HEK293 (cell line): ENCODE data around the gene CACNA1C.

Experiments used
- CTCF ChIA-PET: fragments of 350-600 bp; formaldehyde crosslinking; extraction: SDS; loops from one replicate; lab custom pipeline; 2021; ENCODE audit warnings: antibody characterized with exemption; lab: Yijun Ruan, JAX
- POLR2A ChIA-PET: fragments of 300-600 bp; formaldehyde crosslinking; extraction: SDS; loops from one replicate; lab custom pipeline; 2020; ENCODE audit warnings: antibody characterized with exemption, inconsistent platforms; lab: Yijun Ruan, JAX
- H3K27ac ChIP-seq: fragments of 200-500 bp; sonication (Bioruptor generic); 2 replicates; pipeline ENCODE4 v1.5.1; 2014; ENCODE audit warnings: low read depth, low read length, control low read depth, inconsistent platforms; ENCODE audit errors: extremely low read depth
- H3K36me3 ChIP-seq, 2 experiments: fragments of 200-500 bp in 1 of 2; sonication (Bioruptor generic) in 1 of 2; 1 replicate in 1 of 2; 2 replicates in 1 of 2; pipeline ENCODE4 v1.5.1; 2014 to 2017; ENCODE audit warnings: inconsistent platforms in 2 of 2, low read length in 2 of 2; ENCODE audit not compliant: control insufficient read depth in 2 of 2, insufficient read depth in 1 of 2
- H3K4me1 ChIP-seq: fragments of 200-500 bp; sonication (Bioruptor generic); 2 replicates; pipeline ENCODE4 v1.5.1; 2014; ENCODE audit warnings: mild to moderate bottlenecking, low read length, inconsistent platforms; ENCODE audit not compliant: control insufficient read depth, insufficient read depth
- H3K4me3 ChIP-seq: 2 replicates; pipeline ENCODE4 v1.5.1; 2011; ENCODE audit warnings: low read depth, mild to moderate bottlenecking, control low read depth, low read length, moderate library complexity
- H3K9me3 ChIP-seq: fragments of 200-500 bp; sonication (Bioruptor generic); 2 replicates; pipeline ENCODE4 v1.5.1; 2014; ENCODE audit warnings: low read depth, low read length, inconsistent platforms; ENCODE audit not compliant: control insufficient read depth, insufficient read depth
- GLIS1 ChIP-seq: fragments of 450-650 bp; formaldehyde crosslinking; IDR thresholded peaks from 2 replicates; pipeline ENCODE4 v1.5.1; 2016; ENCODE audit warnings: missing biosample characterization, missing genetic modification characterization
- MYNN ChIP-seq: fragments of 450-650 bp; formaldehyde crosslinking; IDR thresholded peaks from 2 replicates; pipeline ENCODE4 v1.5.1; 2016; ENCODE audit warnings: missing biosample characterization, missing genetic modification characterization, borderline replicate concordance
- PRDM6 ChIP-seq: fragments of 450-650 bp; formaldehyde crosslinking; IDR thresholded peaks from 2 replicates; pipeline ENCODE4 v1.5.1; 2017; ENCODE audit warnings: missing biosample characterization, missing genetic modification characterization
- REST ChIP-seq: fragments of 450-650 bp; formaldehyde crosslinking; IDR thresholded peaks from 2 replicates; pipeline ENCODE4 v1.5.1; 2016; ENCODE audit warnings: missing biosample characterization, missing genetic modification characterization
- SALL2 ChIP-seq: fragments of 450-650 bp; formaldehyde crosslinking; IDR thresholded peaks from 2 replicates; pipeline ENCODE4 v1.5.0; 2017; ENCODE audit warnings: missing biosample characterization, mild to moderate bottlenecking, missing genetic modification characterization, borderline replicate concordance
- SP2 ChIP-seq: fragments of 450-650 bp; formaldehyde crosslinking; IDR thresholded peaks from 2 replicates; pipeline ENCODE4 v1.5.1; 2016; ENCODE audit warnings: missing biosample characterization, missing genetic modification characterization
- YY1 ChIP-seq: fragments of 450-650 bp; formaldehyde crosslinking; IDR thresholded peaks from 2 replicates; pipeline ENCODE4 v1.5.1; 2018; ENCODE audit warnings: missing biosample characterization, missing genetic modification characterization
- ZEB2 ChIP-seq: fragments of 450-650 bp; formaldehyde crosslinking; IDR thresholded peaks from 2 replicates; pipeline ENCODE4 v1.5.1; 2016; ENCODE audit warnings: missing biosample characterization, missing genetic modification characterization
- ZFP69B ChIP-seq: fragments of 450-650 bp; formaldehyde crosslinking; IDR thresholded peaks from 2 replicates; pipeline ENCODE4 v1.5.1; 2016; ENCODE audit warnings: missing biosample characterization, missing genetic modification characterization
- ZNF169 ChIP-seq: fragments of 450-650 bp; formaldehyde crosslinking; IDR thresholded peaks from 2 replicates; pipeline ENCODE4 v1.5.1; 2016; ENCODE audit warnings: missing biosample characterization, missing genetic modification characterization
- ZNF202 ChIP-seq: fragments of 450-650 bp; formaldehyde crosslinking; IDR thresholded peaks from 2 replicates; pipeline ENCODE4 v1.5.1; 2016; ENCODE audit warnings: missing biosample characterization, missing genetic modification characterization, borderline replicate concordance
- ZNF23 ChIP-seq: fragments of 450-650 bp; formaldehyde crosslinking; IDR thresholded peaks from 2 replicates; pipeline ENCODE4 v1.5.1; 2016; ENCODE audit warnings: missing biosample characterization, missing genetic modification characterization, borderline replicate concordance
- ZNF248 ChIP-seq: fragments of 450-650 bp; formaldehyde crosslinking; IDR thresholded peaks from 2 replicates; pipeline ENCODE4 v1.5.1; 2017; ENCODE audit warnings: missing biosample characterization, missing genetic modification characterization
- ZNF394 ChIP-seq: fragments of 450-650 bp; formaldehyde crosslinking; IDR thresholded peaks from 2 replicates; pipeline ENCODE4 v1.5.1; 2016; ENCODE audit warnings: missing biosample characterization, missing genetic modification characterization, mild to moderate bottlenecking, moderate library complexity, borderline replicate concordance
- ZNF560 ChIP-seq: fragments of 450-650 bp; formaldehyde crosslinking; IDR thresholded peaks from 2 replicates; pipeline ENCODE4 v1.5.1; 2017; ENCODE audit warnings: missing biosample characterization, missing genetic modification characterization, borderline replicate concordance
- ZNF571 ChIP-seq: fragments of 450-650 bp; formaldehyde crosslinking; IDR thresholded peaks from 2 replicates; pipeline ENCODE4 v1.5.0; 2017; ENCODE audit warnings: missing biosample characterization, missing genetic modification characterization
- ZNF580 ChIP-seq: fragments of 450-650 bp; formaldehyde crosslinking; IDR thresholded peaks from 2 replicates; pipeline ENCODE4 v1.5.1; 2016; ENCODE audit warnings: missing biosample characterization, missing genetic modification characterization
- ZNF585B ChIP-seq: fragments of 450-650 bp; formaldehyde crosslinking; IDR thresholded peaks from 2 replicates; pipeline ENCODE4 v1.5.1; 2016; ENCODE audit warnings: missing biosample characterization, missing genetic modification characterization
- ZNF660 ChIP-seq: fragments of 450-650 bp; IDR thresholded peaks from 2 replicates; pipeline ENCODE4 v1.5.1; 2018; ENCODE audit warnings: missing biosample characterization, mild to moderate bottlenecking, missing genetic modification characterization
- ZNF776 ChIP-seq: fragments of 450-650 bp; formaldehyde crosslinking; IDR thresholded peaks from 2 replicates; pipeline ENCODE4 v1.5.0; 2017; ENCODE audit warnings: missing biosample characterization, missing genetic modification characterization, borderline replicate concordance
- TF ChIP-seq, protein P1 (sequence below): fragments of 450-650 bp; IDR thresholded peaks from 2 replicates; pipeline ENCODE4 v1.5.1; 2018; ENCODE audit warnings: missing biosample characterization, missing genetic modification characterization
- TF ChIP-seq, protein P2 (sequence below): fragments of 450-650 bp; formaldehyde crosslinking; IDR thresholded peaks from 2 replicates; pipeline ENCODE4 v1.5.1; 2016; ENCODE audit warnings: missing biosample characterization, missing genetic modification characterization

CACNA1C gene

DNA sequence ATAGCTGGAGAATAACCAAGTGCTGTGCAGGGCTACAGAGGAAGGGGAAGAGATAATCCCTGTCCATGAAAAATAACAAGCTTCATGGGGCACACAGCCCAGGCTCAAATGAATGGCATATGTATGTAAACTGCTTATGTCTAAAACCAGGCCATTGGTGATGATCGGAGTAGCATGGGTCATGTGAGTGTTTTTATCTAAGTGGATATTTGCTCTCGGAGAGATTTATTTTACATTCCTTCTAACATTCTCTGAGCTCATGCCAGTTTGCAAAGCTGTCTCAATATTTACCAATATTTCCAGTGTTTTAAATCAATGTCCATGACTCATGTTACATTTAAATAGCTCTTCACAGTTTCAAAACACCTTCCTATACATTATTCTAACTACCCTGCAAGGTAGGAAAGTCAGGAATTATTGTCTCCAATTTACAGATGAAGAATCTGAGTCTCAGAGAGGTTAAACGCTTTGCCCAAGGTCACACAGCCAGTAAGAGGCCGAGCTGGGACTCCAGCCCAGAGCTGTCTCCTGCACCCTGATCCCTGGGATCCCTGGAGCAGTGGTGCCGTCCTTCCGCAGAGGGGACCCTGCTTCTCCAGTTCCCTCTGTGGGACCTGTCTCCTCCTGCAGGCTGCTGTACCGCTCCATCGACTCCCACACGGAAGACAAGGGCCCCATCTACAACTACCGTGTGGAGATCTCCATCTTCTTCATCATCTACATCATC lies 555.3 kb downstream of the CACNA1C start (continued):
- TF ChIP-seq GLIS1 (tag by site-specific recombination) (no peak), ZNF580 (tag by site-specific recombination) (no peak), ZNF776 (tag by site-specific recombination) (no peak), ZNF23 (tag by site-specific recombination) (no peak), ZNF571 (no peak), ZNF394 (tag by site-specific recombination) (no peak), SALL2 (tag by site-specific recombination) (no peak), ZEB2 (tag by site-specific recombination) (no peak), MYNN (tag by site-specific recombination) (no peak), PRDM6 (tag by site-specific recombination) (no peak), ZFP69B (no peak), ZNF169 (tag by site-specific recombination) (no peak)
- TF ChIP-seq, protein P1, sequence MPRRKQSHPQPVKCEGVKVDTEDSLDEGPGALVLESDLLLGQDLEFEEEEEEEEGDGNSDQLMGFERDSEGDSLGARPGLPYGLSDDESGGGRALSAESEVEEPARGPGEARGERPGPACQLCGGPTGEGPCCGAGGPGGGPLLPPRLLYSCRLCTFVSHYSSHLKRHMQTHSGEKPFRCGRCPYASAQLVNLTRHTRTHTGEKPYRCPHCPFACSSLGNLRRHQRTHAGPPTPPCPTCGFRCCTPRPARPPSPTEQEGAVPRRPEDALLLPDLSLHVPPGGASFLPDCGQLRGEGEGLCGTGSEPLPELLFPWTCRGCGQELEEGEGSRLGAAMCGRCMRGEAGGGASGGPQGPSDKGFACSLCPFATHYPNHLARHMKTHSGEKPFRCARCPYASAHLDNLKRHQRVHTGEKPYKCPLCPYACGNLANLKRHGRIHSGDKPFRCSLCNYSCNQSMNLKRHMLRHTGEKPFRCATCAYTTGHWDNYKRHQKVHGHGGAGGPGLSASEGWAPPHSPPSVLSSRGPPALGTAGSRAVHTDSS (tag by site-specific recombination) = no peak

DNA sequence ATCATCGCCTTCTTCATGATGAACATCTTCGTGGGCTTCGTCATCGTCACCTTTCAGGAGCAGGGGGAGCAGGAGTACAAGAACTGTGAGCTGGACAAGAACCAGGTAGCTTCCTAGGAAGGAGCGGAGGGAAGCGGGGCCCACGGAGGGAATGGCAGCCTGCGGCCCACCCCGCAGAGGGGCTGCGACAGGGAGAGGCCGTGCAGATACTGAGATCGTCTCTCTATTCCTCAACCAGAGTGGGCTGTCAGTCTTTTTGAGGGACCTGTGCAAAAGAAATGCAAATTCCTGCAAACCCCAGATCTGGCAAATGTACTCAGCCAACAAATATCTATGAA lies 555.8 kb downstream of the CACNA1C start:
- ChIA-PET CTCF (interaction anchor here (1.4 kb wide), 1 partner anchor 16 kb away, joined by 3 read pairs; no protein-coding TSS in a partner anchor), POLR2A (no interaction called here)
- TF ChIP-seq ZNF248 (tag by site-specific recombination) = no peak
- TF ChIP-seq ZNF560 = no peak
- no peak for TF ChIP-seq ZNF660
- no peak for TF ChIP-seq REST
- TF ChIP-seq, protein P2, sequence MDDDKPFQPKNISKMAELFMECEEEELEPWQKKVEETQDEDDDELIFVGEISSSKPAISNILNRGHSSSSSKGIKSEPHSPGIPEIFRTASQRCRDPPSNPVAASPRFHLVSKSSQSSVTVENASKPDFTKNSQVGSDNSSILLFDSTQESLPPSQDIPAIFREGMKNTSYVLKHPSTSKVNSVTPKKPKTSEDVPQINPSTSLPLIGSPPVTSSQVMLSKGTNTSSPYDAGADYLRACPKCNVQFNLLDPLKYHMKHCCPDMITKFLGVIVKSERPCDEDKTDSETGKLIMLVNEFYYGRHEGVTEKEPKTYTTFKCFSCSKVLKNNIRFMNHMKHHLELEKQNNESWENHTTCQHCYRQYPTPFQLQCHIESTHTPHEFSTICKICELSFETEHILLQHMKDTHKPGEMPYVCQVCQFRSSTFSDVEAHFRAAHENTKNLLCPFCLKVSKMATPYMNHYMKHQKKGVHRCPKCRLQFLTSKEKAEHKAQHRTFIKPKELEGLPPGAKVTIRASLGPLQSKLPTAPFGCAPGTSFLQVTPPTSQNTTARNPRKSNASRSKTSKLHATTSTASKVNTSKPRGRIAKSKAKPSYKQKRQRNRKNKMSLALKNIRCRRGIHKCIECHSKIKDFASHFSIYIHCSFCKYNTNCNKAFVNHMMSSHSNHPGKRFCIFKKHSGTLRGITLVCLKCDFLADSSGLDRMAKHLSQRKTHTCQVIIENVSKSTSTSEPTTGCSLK = no peak
- no peak for TF ChIP-seq YY1 (tag by site-specific recombination)
- no peak for TF ChIP-seq ZNF585B (tag by site-specific recombination)
- TF ChIP-seq ZNF202 = no peak
- TF ChIP-seq SP2 = no peak
- Histone ChIP-seq H3K27ac (no peak overlapping the region), H3K36me3 (no peaks in the 10 kb centered on the region), H3K4me1 (no peaks in the 10 kb centered on the region), H3K9me3 (no peaks in the 10 kb centered on the region), H3K4me3 (no peak overlapping the region)
